Endodermal cell (in vitro differentiated cells): ENCODE results near the gene DTNB. TPM values are rescaled to one million over a fixed set of nuclear protein-coding genes. Genes with fewer than 3 reads are reported as not detected.

ENCODE experiments used
- DNase-seq: peaks from one replicate; pipeline ENCODE4 v3.0.0-alpha.2; 2017
- H3K27ac ChIP-seq: 2 replicates; pipeline ENCODE4 v1.5.1; 2013; ENCODE audit warnings: mild to moderate bottlenecking, low read depth, low read length, moderate library complexity
- H3K27me3 ChIP-seq: 2 replicates; pipeline ENCODE4 v1.6.1; 2013; ENCODE audit warnings: mild to moderate bottlenecking, low read length, moderate library complexity; ENCODE audit not compliant: insufficient read depth, control insufficient read depth, poor library complexity, severe bottlenecking
- H3K36me3 ChIP-seq: 2 replicates; pipeline ENCODE4 v1.7.0; 2013; ENCODE audit warnings: mild to moderate bottlenecking, low read length, moderate library complexity; ENCODE audit not compliant: control insufficient read depth, insufficient read depth
- H3K4me1 ChIP-seq: one replicate; pipeline ENCODE4 v1.7.0; 2013; ENCODE audit warnings: low read length; ENCODE audit not compliant: control insufficient read depth, insufficient read depth
- H3K4me3 ChIP-seq: 2 replicates; pipeline ENCODE4 v1.5.1; 2013; ENCODE audit warnings: mild to moderate bottlenecking, low read length, moderate library complexity
- H3K9ac ChIP-seq: 2 replicates; pipeline ENCODE4 v1.6.1; 2013; ENCODE audit warnings: mild to moderate bottlenecking, low read length, moderate library complexity; ENCODE audit not compliant: poor library complexity, severe bottlenecking; ENCODE audit errors: extremely low read depth
- H3K9me3 ChIP-seq: 2 replicates; pipeline ENCODE4 v1.6.1; 2013; ENCODE audit warnings: mild to moderate bottlenecking, low read length, moderate library complexity; ENCODE audit not compliant: control insufficient read depth
- H3K27ac Mint-ChIP-seq: 2 replicates; pipeline ENCODE4 v1.8.0; 2020; ENCODE audit warnings: mixed read lengths
- H3K27me3 Mint-ChIP-seq: 2 replicates; pipeline ENCODE4 v1.8.0; 2021; ENCODE audit warnings: mild to moderate bottlenecking, mixed read lengths; ENCODE audit not compliant: insufficient read depth
- H3K36me3 Mint-ChIP-seq: 2 replicates; pipeline ENCODE4 v1.8.0; 2020; ENCODE audit warnings: low read depth, mixed read lengths
- H3K4me1 Mint-ChIP-seq: 2 replicates; pipeline ENCODE4 v1.8.0; 2020; ENCODE audit warnings: mixed read lengths
- H3K4me3 Mint-ChIP-seq: 2 replicates; pipeline ENCODE4 v1.8.0; 2020; ENCODE audit warnings: mild to moderate bottlenecking, moderate library complexity, mixed read lengths
- H3K9me3 Mint-ChIP-seq: 2 replicates; pipeline ENCODE4 v1.8.0; 2020; ENCODE audit warnings: mild to moderate bottlenecking, mixed read lengths
- CTCF ChIP-seq: fragments of 200-600 bp; sonication (generic); conservative IDR thresholded peaks from 2 replicates; pipeline ENCODE4 v1.5.0; 2021; ENCODE audit warnings: antibody characterized with exemption, mild to moderate bottlenecking
- WGBS, 2 experiments: methylation state at CpG; one replicate each; pipeline versions ENCODE4 v1.1.5 to v1.1.7; 2013; ENCODE audit warnings: missing lambda C conversion rate in 2 of 2, mixed read lengths in 1 of 2; ENCODE audit not compliant: insufficient coverage in 1 of 2, insufficient read length in 1 of 2; 5-methylcytosine and 5-hydroxymethylcytosine counted together
- total RNA-seq, 2 donors: library from RNA; stranded (reverse); fragmentation: NEBNext Ultra II Directional in 1 of 2; extraction: Animal tissue kit (Norgen Biotek cat#: 25700) in 1 of 2; gene quantifications; 2 replicates in 1 of 2; 3 replicates in 1 of 2; pipeline ENCODE4 v1.2.1, GENCODE V29; 2021

DTNB gene
- total RNA-seq, 2 donors from 2014 or later = 38.8 to 48.7 TPM

- Histone ChIP-seq H3K36me3 (no peaks in the 10 kb centered on the region), H3K9me3 (no peaks in the 10 kb centered on the region), H3K9ac (no peak overlapping the region), H3K27ac (peak overlapping the region; percentile 13), H3K27me3 (no peaks in the 10 kb centered on the region), H3K4me3 (no peak overlapping the region), H3K4me1 (no peaks in the 10 kb centered on the region)
- TF ChIP-seq CTCF = no peak
- H3K36me3 Mint-ChIP-seq = peaks cover 2% of the 10 kb centered on the region
- no peak for DNase-seq
- 80 to 86% methylated on average over 1 to 4 of the region's 4 CpGs for WGBS, 2 experiments
- H3K27ac Mint-ChIP-seq = no peak overlapping the region
- H3K4me3 Mint-ChIP-seq = no peak overlapping the region
- H3K27me3 Mint-ChIP-seq = no peaks in the 10 kb centered on the region
- no peaks in the 10 kb centered on the region for H3K9me3 Mint-ChIP-seq
- peaks cover 10% of the 10 kb centered on the region for H3K4me1 Mint-ChIP-seq
These were observed 86.0 kb downstream of the DTNB start for GRCh38 chr2:25587361-25587760.

GRCh38 chr2:25586726-25587144 is 86.6 kb downstream of the DTNB start:
- Histone ChIP-seq H3K9ac (no peak overlapping the region), H3K9me3 (no peaks in the 10 kb centered on the region), H3K36me3 (no peaks in the 10 kb centered on the region), H3K27me3 (no peaks in the 10 kb centered on the region), H3K27ac (no peak overlapping the region), H3K4me1 (no peaks in the 10 kb centered on the region), H3K4me3 (no peak overlapping the region)
- Mint-ChIP-seq H3K27ac (no peak overlapping the region), H3K9me3 (no peaks in the 10 kb centered on the region), H3K4me3 (no peak overlapping the region), H3K27me3 (no peaks in the 10 kb centered on the region), H3K36me3 (peaks cover 2% of the 10 kb centered on the region), H3K4me1 (peaks cover 10% of the 10 kb centered on the region)
- no peak for TF ChIP-seq CTCF
- WGBS, 2 experiments = 90 to 94% methylated on average over 4 of the region's 4 CpGs
- DNase-seq = no peak

GRCh38 chr2:25585189-25585588 is 88.2 kb downstream of the DTNB start:
- 85 to 88% methylated on average over 3 of the region's 3 CpGs for WGBS, 2 experiments
- H3K27me3 Mint-ChIP-seq = no peaks in the 10 kb centered on the region
- H3K4me3 Mint-ChIP-seq = no peak overlapping the region
- no peak overlapping the region for H3K27ac Mint-ChIP-seq
- H3K27me3 ChIP-seq = no peaks in the 10 kb centered on the region
- TF ChIP-seq CTCF = no peak
- H3K4me3 ChIP-seq = no peak overlapping the region
- H3K4me1 ChIP-seq = no peaks in the 10 kb centered on the region
- no peaks in the 10 kb centered on the region for H3K9me3 ChIP-seq
- no peak overlapping the region for H3K9ac ChIP-seq
- H3K36me3 ChIP-seq = no peaks in the 10 kb centered on the region
- no peak for DNase-seq
- no peak overlapping the region for H3K27ac ChIP-seq
- H3K4me1 Mint-ChIP-seq = peaks cover 10% of the 10 kb centered on the region
- no peaks in the 10 kb centered on the region for H3K9me3 Mint-ChIP-seq
- peaks cover 2% of the 10 kb centered on the region for H3K36me3 Mint-ChIP-seq
